Astrocyte of the hippocampus (primary cell): ENCODE data around the gene TXNIP.
"Not testable (repeated sequence)": the region's sequence is repeated elsewhere in the genome, so short reads cannot be mapped to it uniquely, and the experiment has no call there.

Experiments used
- DNase-seq: peaks from one replicate; pipeline ENCODE4 v3.0.0; 2011; ENCODE audit warnings: low read depth, low spot score

The TXNIP gene, protein sequence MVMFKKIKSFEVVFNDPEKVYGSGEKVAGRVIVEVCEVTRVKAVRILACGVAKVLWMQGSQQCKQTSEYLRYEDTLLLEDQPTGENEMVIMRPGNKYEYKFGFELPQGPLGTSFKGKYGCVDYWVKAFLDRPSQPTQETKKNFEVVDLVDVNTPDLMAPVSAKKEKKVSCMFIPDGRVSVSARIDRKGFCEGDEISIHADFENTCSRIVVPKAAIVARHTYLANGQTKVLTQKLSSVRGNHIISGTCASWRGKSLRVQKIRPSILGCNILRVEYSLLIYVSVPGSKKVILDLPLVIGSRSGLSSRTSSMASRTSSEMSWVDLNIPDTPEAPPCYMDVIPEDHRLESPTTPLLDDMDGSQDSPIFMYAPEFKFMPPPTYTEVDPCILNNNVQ

DNA sequence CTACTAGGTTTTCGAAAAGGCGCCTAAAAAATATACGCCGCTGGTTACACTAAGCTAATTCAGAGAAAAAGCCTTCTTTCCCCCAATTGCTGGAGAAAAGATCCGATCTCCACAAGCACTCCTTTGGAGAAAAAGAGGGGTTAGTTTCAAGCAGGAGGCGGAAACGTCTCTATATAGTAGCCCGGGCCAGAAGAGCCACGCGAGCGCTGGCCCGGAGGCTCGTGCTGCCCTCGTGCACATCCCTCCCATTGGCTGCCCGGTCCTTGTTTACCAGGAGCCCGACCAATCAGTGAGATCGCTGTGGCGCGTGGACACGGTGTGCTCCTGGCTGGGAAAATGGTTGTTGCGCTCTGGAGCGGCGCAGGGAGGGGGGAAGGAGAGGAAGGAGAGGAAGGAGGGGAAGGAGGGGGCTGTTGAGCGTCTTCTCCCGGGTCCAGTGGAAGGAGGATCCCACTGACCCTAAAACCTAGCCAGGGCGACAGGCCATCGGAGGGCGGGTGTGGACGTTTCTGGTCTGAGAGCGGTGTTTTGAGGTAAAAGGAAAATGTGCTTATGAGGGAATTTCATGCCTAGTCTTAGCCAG lies at the start of gene TXNIP:
Gene TXNIP, minus strand, starts transcription at position 147 of the 583 bp plus-strand sequence. CDS start 313 bp downstream, outside the sequence.
- peak; percentile 98 for DNase-seq

DNA sequence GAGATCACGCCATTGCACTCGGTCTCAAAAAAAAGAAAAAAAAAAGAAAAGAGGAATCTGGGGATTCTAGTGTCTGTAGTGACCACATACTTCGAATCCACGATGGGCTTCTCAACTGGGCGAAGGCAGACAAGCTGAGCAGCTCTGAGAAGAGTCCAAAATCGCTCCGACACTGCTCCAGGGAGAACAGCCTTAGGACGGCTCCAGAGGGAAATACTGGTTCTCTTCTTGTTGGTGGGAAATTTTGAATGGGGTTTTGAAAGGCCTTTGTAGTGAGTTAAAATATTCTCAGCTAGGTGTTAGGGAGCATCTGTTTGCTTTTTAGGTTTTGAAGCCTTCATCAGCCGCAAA lies 43.4 kb upstream of the TXNIP start:
- DNase-seq, result no peak

DNA sequence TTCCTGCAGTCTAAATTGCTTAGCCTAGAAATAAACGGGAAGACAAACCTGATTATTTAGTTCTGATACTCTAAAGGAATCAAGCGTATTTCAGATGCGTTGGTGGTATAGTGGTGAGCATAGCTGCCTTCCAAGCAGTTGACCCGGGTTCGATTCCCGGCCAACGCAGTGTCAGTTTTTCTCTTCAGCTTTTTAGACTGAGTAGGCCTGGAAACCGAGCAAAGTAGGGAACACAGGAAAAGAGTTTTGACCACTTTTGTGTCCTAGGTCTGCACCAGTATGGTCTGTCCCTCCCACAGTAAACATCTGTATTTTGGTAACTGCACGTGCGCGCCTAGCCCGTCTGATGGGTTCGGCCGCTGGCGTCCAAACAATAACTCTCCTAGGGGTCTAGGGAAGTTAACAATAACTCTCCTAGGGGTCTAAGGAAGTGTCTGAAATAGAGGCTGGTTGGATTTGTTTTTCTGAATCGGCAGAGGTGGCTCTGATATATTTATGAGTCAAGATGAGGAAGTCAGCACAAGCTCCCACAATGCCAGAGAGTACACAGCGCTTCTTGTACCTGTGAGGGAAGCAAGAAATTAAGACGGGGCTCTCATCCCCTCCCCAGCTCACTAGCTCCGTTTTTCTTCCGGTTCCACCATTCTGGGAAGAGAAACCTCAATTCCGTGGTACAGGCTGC lies 40.7 kb upstream of the TXNIP start:
- peak; percentile 91 for DNase-seq

DNA sequence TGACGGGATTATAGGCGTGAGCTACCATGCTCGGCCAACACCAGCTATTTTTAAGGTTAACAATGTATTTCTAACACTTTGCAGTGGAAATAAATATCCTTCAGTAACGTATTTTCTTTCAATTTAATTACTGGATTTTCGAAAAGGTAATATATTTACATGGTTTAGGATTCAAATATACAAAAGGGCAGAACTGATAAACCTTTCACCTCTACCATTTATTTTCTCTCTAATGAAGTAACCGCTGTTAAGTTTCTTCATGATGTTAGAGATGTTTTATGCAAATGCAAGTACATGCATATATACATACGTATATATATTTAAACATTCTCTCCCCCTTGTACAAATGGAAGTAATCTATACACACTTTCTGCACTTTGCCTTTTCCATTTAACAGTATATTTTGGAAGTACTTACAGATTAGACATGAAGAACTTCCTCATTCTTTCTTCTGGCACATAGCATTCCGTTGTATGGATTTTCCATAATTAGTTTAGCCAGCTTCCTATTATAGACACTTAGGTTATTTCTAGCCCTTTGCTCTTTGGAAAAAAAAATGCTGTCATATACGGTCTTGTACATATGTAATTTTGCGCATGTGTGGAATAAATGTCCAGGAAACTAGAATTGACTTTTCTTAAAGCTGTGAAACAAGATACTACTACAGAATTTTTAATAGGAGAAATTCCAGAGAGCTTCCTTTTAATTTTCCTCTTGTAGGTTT lies 40.0 kb upstream of the TXNIP start:
- DNase-seq, result no peak

DNA sequence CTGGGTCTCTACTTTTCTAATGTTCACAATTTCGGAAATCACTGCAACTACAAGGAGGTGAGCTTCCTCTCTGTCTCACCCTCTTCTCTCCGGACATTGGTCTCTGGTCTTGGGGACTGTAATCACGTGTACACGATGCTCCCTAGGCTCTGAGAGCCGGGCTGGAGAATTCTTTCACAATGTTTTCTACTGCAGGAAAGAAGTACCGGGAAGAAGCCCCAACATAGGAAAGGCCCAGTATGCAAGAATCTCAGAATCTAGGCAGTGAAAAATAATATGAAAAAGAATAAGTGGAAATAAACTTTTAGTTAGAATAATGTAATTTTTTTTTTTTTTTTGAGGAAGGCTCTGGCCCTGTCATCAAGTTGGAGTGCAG lies 38.7 kb upstream of the TXNIP start:
- no peak for DNase-seq

DNA sequence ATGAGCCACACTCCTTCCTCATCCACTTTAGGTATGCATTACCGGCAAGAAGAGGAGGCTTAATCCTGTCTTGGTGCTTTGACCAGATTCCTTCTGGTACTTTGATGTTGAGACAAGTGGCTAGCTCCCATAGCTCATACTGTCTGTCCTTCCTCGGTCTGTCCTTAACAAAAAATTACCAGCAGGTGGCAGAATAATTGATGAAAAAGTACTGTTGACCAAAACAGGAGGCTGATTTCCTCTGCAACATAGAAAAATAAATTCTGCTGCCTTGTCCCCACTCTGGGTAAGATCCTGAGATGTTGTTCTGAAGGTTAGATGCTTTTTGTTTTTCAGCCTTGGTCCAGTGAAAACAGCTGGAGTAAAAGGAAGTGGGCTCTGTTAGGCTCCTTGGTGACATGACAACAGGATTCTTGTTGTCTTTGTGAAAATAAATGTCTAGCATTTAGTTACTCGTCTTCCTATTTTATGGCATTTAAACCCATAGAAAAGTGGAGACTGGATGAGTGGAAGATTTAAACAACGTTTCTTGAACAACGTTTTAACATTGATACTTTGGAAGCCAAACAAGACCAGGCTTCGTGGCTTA lies 36.3 kb upstream of the TXNIP start:
- peak; percentile 65 for DNase-seq

DNA sequence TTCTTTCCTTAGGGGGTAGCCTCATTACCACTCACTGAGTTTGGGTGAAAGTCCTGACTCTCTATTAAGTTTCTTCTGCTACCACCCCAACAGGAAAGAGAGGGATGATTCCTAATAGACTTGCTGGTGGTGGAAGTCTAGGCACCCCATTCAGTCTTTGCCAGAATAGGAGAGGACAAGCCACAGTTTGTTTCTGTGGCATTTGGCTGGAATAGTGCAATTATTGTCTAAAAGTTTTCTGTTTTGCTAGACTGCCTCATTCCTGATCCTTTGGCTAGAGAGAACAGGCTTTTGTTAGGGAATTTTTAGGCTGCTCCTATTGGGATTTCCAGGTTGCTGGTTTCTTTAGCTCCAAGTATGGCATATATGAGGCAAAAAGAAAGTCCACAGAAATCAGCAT lies 35.1 kb upstream of the TXNIP start:
- DNase-seq, result no peak

DNA sequence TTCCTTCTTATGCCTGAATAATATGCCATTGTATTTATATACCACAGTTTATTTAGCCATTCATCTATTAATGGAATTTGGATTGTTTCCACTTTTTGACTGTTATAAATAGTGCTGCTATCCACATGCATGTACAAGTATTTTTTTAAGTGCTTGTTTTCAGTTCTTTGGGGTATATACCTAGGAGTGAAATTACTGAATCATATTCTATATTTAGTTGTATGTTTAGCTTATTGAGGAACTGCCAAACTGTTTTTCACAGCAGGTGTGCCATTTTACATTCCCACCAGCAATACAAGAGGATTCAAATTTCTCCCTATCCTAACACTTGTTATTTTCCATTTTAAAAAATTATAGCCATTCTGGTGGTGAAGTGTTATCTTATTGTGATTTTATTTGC lies 32.7 kb upstream of the TXNIP start:
- no peak for DNase-seq

DNA sequence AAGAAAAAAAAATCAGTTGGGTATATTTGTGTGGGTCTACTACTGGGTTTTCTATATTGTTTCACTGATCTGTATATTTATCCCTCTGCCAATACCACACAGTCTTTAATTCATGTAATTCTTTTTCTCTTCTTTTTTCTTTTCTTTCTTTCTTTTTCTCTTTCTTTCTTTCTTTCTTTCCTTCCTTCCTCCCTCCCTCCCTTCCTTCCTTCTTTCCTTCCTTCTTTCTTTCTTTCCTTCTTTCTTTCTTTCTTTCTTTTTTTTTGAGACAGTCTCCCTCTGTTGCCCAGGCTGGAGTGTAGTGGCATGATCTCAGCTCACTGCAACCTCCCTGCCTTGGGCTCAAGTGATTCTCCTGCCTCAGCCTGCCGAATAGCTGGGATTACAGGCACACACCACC lies 30.3 kb upstream of the TXNIP start:
- not testable (repeated sequence) for DNase-seq

DNA sequence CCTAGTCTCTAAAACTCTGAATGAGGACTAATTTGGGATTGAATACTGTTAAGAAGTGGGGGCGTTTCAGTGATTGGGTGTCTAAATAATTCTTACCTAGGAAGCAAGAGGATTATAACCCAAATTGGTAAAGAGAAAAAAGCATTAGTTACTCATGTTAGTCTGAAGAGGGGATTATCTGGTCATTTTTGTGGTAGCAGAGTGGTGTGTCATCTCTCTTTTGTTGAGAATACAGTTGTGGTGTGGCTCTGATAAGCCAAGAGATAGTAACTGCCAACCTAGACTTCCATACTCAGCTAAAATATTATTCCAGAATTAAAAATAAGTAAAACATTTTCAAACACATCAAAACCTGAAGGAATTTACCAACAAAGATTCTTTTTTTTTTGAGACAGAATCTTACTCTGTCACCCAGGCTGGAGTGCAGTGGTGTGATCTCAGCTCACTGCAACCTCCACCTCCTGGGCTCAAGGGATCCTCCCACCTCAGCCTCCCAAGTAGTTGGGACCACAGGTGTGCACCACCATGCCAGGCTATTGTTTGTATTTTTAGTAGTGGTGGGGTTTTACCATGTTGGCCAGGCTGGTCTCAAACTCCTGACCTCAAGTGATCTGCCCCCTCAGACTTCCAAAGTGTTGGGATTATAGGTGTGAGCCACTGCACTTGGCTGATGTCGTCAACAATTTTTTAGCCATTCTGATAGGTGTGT lies 29.6 kb upstream of the TXNIP start:
- DNase-seq, result not testable (repeated sequence)

DNA sequence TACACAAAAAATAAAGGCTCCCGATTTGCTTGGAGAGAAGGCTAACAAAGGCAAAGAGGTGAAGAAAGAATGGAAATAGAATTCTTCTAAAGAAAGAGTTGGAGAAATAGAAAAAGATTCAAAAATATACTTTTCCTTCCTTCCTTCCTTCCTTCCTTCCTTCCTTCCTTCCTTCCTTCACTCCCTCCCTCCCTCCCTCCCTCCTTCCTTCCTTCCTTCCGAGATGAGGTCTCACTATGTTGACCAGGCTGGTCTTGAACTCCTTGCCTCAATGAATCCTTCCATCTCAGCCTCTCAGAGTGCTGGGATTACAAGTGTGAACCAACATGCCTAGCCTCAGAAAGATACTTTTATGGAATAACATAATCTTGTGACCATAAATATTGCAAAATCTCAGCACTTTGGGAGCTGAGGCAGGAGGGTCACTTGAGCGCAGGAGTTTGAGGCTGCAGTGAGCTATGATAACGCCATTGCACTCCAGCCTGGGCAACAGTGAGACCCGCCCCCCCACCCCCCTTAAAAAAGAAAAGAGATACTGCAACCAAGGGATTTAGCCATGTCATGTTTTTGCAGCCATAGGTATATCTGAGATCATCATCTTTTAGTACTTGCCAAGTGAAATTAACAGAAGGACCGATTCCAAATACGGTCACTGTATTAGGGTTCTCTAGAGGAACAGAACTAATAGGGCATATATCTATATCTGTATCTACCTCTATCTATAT lies 26.2 kb upstream of the TXNIP start:
- no peak for DNase-seq

DNA sequence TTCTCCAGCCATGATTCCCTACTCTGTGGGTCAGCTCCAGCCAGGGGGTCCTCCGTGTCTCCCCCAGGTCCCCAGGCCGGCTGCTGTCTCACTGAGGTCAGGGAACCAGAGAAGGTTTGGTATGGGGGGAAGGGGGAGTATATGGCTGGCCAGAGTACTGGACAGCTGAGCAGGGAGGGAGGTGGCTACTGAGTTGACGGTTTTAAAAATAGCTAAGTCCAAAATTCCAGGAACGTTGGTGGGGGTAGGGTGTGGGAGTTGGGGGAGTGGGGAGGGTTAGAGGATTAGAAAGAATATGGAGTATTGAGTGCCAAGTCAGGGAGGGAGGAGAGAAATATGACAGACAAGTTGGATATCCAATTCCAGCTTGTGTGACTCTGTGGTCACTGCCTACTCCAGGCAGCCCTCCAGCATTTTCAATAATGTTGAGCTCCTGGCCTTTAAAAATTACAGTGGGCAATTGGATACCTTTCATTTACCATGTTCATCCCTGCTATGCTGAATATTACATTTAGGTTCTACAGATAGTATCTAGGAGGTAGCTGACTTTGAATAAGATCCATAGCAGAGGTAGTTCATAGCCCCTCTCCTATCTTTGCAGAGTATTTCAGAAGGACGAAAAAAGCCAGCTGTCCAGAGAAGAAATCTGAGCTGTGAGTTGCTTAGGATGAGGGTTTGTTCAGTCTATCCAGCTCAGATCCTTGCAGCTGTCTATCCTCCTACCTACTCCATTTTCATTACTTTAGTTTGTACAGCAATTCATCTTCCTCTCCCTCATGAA lies 25.4 kb upstream of the TXNIP start, which contains the start of gene HJV:
Gene HJV, minus strand, starts transcription at position 114 of the 781 bp plus-strand sequence. CDS start 1,504 bp downstream, outside the sequence.
- DNase-seq, result no peak

DNA sequence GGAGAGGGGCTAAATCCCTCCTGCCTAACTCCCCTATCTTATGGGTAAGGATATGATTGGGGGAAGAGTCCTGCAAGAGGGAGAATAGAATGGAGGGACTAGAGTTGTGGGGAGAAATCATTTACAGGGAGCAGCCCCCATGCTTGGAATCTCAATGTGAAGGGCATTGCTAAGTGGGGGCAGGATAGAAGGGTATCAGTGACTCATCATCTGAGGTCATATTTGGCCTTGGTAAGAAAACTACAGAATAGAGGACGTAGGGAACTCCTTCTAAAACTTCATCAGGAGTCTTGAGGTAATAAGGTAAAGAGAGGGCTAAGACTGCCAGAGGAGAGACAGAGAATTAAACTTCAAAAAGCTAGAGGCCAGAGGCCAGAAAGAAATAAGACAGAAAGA lies 24.7 kb upstream of the TXNIP start:
- DNase-seq, result no peak

DNA sequence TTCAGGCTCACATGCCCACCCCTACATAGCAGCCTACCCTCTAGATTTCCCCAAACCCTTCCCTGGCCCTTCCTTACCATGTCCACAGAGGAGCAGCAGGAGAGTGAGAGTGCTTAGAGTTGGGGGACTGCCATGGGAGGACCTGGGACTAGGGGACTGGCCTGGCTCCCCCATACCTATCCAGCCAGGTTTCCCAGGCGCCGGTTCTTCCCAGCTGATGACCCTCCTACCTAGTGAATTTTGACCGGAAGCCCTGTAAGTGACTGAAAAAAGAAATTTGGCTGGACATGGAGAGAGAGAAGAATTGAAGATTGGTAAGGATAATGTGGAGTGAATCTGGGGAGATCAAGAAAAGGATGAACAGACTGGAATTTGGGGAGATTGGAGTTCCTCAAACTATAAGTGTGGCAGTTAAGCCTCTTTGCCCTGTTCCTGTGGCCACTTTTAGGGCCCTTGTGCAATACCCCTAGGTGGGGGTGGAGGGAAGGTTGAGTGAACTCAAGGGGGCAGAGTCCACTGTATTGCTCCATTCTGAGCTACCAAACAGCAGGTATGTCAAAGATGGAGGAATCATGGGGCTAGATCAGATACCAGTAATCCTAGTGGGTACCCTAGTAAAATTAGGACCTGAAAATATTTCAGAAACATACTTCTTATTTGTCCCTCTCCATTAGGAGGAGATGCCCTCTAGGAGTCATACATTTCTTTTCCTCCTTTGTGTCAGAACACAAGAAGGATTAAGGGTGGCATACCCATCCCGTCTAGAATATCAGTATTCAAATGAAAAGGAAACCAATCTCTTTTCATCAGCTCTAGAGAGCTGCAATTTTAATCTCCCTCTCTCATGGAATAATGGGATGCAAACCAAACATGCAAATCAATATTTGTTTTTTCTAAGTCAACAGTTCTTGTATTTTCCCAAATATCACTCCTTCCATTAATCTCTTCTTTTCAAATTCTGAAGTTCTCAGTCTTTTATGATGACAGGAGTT lies 24.0 kb upstream of the TXNIP start:
- DNase-seq, result no peak

DNA sequence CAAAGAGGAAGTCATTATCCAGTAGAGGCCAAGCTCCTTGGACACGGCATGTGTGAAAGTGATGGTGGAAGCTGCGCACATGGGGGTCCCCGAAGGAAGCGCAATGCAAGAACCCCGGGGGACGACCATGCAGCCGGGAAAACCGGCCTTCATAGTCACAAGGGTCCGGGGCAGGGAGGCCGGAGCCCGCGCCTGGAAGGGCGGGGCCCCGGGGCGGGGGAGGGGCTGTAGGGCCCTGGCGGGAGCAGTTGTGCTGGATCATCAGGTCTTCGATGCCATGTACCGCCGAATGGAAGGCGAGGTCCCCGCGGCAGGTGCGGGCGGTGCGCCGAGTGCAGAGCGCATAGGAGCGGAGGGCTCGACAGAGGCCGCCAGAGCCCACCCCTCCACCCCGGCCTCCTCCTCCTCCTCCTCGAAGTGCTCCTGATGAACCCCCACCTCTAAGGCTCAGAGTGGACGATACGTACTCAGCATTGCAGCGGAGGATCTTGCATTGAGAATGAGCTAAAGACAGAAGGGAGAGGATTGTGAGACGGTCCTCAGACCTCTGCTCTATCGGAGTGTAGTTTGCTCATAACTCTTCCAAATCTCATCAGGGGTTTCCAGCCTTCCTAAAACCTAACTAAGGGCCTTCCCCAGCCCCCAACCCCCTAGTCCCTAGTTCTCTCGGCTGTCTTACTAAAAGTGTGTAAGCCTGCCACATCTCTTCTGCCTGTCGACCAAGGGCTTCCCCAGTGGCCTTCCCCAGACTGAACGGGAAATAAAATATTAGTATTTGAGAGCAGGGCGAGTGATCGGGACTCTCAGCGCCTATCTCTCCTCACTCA lies 23.1 kb upstream of the TXNIP start:
- DNase-seq, result no peak

DNA sequence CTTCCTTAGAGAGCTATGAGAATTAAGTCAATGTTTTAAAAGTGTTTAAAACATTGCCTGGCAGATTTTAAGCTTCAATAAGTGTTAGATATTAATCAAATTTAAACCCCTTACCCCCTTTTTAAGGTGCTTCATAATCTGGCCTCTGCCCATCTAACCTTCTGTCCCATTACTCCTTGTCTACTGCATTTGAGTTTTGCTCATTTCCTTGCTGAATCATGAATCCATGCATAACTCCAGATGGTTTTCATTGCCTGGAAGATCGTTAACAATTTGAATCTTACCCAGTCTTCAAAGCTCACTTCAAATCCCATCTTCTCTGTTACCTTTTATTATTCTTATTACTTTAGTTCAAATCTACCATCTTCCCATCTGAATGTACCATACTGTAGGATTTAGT lies 20.5 kb upstream of the TXNIP start:
- no peak for DNase-seq

DNA sequence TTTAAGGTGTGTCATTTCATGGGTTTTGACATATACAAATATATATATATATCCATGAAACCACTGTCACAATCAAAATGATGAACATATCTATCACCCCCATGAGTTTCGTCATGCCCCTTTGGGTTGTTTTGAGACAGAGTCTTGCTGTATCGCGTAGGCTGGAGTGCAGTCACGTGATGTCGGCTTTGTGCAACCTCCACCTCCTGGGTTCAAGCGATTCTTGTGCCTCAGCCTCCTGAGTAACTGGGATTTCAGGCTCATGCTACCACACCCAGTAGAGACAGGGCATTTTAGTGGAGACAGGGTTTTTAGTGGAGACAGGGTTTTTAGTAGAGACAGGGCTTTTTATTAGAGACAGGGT lies 17.2 kb upstream of the TXNIP start:
- DNase-seq, result no peak
